Body of pancreas (tissue), 4 donors: Measurements from ENCODE around the gene SPON2. TPM values are rescaled to one million over a fixed set of nuclear protein-coding genes. Genes with fewer than 3 reads are reported as not detected.
A peak's percentile ranks its signal among the peaks of the same experiment; 100 is the strongest.

Experiments used
- ATAC-seq: fragments of 150-250 bp; one replicate; pipeline ENCODE4 v1.9.1; 2016
- DNase-seq, 4 donors: peaks; one replicate each; pipeline ENCODE4 v3.0.0-alpha.2; 2019
- H3K27ac ChIP-seq, 4 donors: fragments of 200-600 bp; sonication (generic); 1 replicate in 3 of 4; 2 replicates in 1 of 4; pipeline versions ENCODE4 v1.5.1 to v1.6.1; 2016 to 2019; ENCODE audit warnings: mild to moderate bottlenecking in 1 of 4, mixed read lengths in 1 of 4, moderate library complexity in 1 of 4
- H3K27me3 ChIP-seq, 2 donors: fragments of 200-600 bp; sonication (generic); one replicate each; pipeline ENCODE4 v1.6.0; 2016; ENCODE audit warnings: mild to moderate bottlenecking in 1 of 2
- H3K36me3 ChIP-seq, 2 donors: fragments of 200-600 bp; sonication (generic); replicated peaks in 1 of 2; 2 replicates each; pipeline ENCODE4 v1.5.1; 2016; ENCODE audit warnings: low read depth in 2 of 2; ENCODE audit not compliant: insufficient read depth in 1 of 2
- H3K4me1 ChIP-seq: fragments of 200-600 bp; sonication (generic); one replicate; pipeline ENCODE4 v1.6.0; 2016
- H3K4me3 ChIP-seq, 2 donors: fragments of 200-600 bp; sonication (generic); 1 replicate in 1 of 2; 2 replicates in 1 of 2; pipeline ENCODE4 v1.5.1; 2016 to 2019
- H3K9me3 ChIP-seq, 3 donors: fragments of 200-600 bp; sonication (generic); 1 replicate in 2 of 3; 2 replicates in 1 of 3; pipeline ENCODE4 v1.5.1; 2016
- CTCF ChIP-seq, 7 experiments: fragments of 450-650 bp in 4 of 7; fragments of 200-600 bp in 3 of 7; sonication (generic) in 3 of 7; IDR thresholded peaks; one replicate each; pipeline ENCODE4 v1.5.1; 2016 to 2019; ENCODE audit warnings: antibody characterized with exemption in 7 of 7
- POLR2A ChIP-seq, 3 donors: fragments of 450-650 bp; IDR thresholded peaks; one replicate each; pipeline ENCODE4 v1.6.1; 2016; ENCODE audit warnings: antibody characterized with exemption in 3 of 3, mild to moderate bottlenecking in 2 of 3
- WGBS, 2 donors: methylation state at CpG; one replicate each; pipeline ENCODE4 v1.1.5; 2017; 5-methylcytosine and 5-hydroxymethylcytosine counted together
- intact Hi-C: fragments of 100-400 bp; cut with DNase I; formaldehyde crosslinking; loops from one replicate; pipeline ENCODE4 v1.15.1; 2023
- total RNA-seq, 2 donors: library from RNA; depleted of rRNA; stranded (reverse); fragments of >200 nt; gene quantifications; one replicate each; pipeline ENCODE4 v1.1.0, GENCODE V29; 2016

SPON2 gene
- total RNA-seq, 2 donors from 2014 or later = 25.4 to 33.5 TPM

GRCh38 chr4:1211371-1211770, 39.0 kb upstream of the SPON2 start:
- peak in 1 of 4 donors; percentile 5 for DNase-seq
- TF ChIP-seq POLR2A (IDR thresholded peaks at IDR 0.05) = no peak
- TF ChIP-seq CTCF (IDR thresholded peaks at IDR 0.05) = no peak
- no peak overlapping the region for H3K4me3 ChIP-seq
- H3K36me3 ChIP-seq = peaks cover 18% of the 10 kb centered on the region in 2 donors
- H3K9me3 ChIP-seq = no peaks in the 10 kb centered on the region
- no peaks in the 10 kb centered on the region for H3K27me3 ChIP-seq
- H3K4me1 ChIP-seq = peaks cover 59% of the 10 kb centered on the region
- WGBS, 2 donors = 78 to 90% methylated on average over 13 of the region's 13 CpGs
- ATAC-seq = no peak
- H3K27ac ChIP-seq = peak overlapping the region in 3 of 4 donors; percentile 11 to 76 (median 59)
- intact Hi-C loops = no loop called here

- peak overlapping the region in 3 of 4 donors; percentile 11 to 76 (median 59) for H3K27ac ChIP-seq
- ATAC-seq (no peak), DNase-seq (peak in 2 of 4 donors; percentile 30 to 33)
- WGBS, 2 donors = 69 to 73% methylated on average over 7 to 10 of the region's 10 CpGs
- TF ChIP-seq CTCF (IDR thresholded peaks at IDR 0.05) (no peak), POLR2A (IDR thresholded peaks at IDR 0.05) (no peak)
- H3K4me1 ChIP-seq = peaks cover 59% of the 10 kb centered on the region
- intact Hi-C loops = no loop called here
- H3K27me3 ChIP-seq = no peaks in the 10 kb centered on the region
- no peak overlapping the region for H3K4me3 ChIP-seq
- H3K36me3 ChIP-seq = peaks cover 18% of the 10 kb centered on the region in 2 donors
- H3K9me3 ChIP-seq = no peaks in the 10 kb centered on the region
Measured at GRCh38 chr4:1210971-1211370, 38.6 kb upstream of the SPON2 start.

- peaks cover 59% of the 10 kb centered on the region for H3K4me1 ChIP-seq
- intact Hi-C loops = no loop called here
- H3K27ac ChIP-seq = peak overlapping the region in 3 of 4 donors; percentile 4 to 12 (median 5)
- peak in 2 of 4 donors; percentile 8 to 13 for DNase-seq
- 88 to 96% methylated on average over 16 to 22 of the region's 22 CpGs for WGBS, 2 donors
- no peak overlapping the region for H3K4me3 ChIP-seq
- peaks cover 12 to 14% of the 10 kb centered on the region in 2 donors for H3K36me3 ChIP-seq
- no peaks in the 10 kb centered on the region for H3K9me3 ChIP-seq
- ATAC-seq = no peak
- no peaks in the 10 kb centered on the region for H3K27me3 ChIP-seq
- TF ChIP-seq POLR2A (IDR thresholded peaks at IDR 0.05) = no peak
- TF ChIP-seq CTCF (IDR thresholded peaks at IDR 0.05) = no peak
Measured at GRCh38 chr4:1210241-1210841, 38.0 kb upstream of the SPON2 start.

- H3K36me3 ChIP-seq = peaks cover 8 to 12% of the 10 kb centered on the region in 2 donors
- intact Hi-C loops = no loop called here
- 79 to 100% methylated on average over 3 to 11 of the region's 11 CpGs for WGBS, 2 donors
- H3K9me3 ChIP-seq = no peaks in the 10 kb centered on the region
- H3K27ac ChIP-seq = peak overlapping the region in 3 of 4 donors; percentile 8 to 49 (median 12)
- H3K4me3 ChIP-seq = no peak overlapping the region
- no peak for ATAC-seq
- TF ChIP-seq POLR2A (IDR thresholded peaks at IDR 0.05) (no peak), CTCF (IDR thresholded peaks at IDR 0.05) (no peak)
- peak in 3 of 4 donors; percentile 42 to 68 (median 43) for DNase-seq
- no peaks in the 10 kb centered on the region for H3K27me3 ChIP-seq
- H3K4me1 ChIP-seq = peaks cover 59% of the 10 kb centered on the region
Measured at GRCh38 chr4:1209821-1210220, 37.4 kb upstream of the SPON2 start.
